NCI-H2029 treated with DMSO at 0.1 percent for 48 hours (cell line): ENCODE results near the gene NTM.
"Not testable (repeated sequence)": the region's sequence is repeated elsewhere in the genome, so short reads cannot be mapped to it uniquely, and the experiment has no call there.

Experiments used
- DNase-seq: peaks from one replicate; lab custom pipeline; 2025; lab: John Stamatoyannopoulos, UW

NTM gene

GRCh38 chr11:131668500-131669400 lies 298.3 kb downstream of the NTM start:
- no peak for DNase-seq

- DNase-seq, result no peak
Observed at GRCh38 chr11:131669401-131669780, 299.0 kb downstream of the NTM start.

DNA sequence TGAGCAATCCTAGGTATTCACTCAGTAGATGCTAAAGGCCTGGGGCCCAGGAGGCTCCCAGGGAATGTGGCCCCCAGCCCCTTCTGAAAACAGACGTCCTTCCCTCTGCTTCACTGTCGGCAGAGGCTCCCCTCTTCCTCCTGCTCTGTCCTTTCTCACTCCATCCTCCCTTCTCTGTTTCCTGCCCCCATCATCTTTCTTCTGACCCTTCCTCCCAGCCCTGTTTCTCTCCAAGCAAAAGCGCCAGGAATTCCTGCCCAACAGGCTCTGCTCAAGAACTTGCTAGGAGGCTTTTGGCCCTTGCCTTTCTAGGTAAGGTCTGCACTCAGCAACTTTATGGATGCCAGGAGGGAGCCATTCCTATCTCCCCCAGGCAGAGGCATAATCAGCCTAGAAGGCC lies 300.5 kb downstream of the NTM start:
- no peak for DNase-seq

DNA sequence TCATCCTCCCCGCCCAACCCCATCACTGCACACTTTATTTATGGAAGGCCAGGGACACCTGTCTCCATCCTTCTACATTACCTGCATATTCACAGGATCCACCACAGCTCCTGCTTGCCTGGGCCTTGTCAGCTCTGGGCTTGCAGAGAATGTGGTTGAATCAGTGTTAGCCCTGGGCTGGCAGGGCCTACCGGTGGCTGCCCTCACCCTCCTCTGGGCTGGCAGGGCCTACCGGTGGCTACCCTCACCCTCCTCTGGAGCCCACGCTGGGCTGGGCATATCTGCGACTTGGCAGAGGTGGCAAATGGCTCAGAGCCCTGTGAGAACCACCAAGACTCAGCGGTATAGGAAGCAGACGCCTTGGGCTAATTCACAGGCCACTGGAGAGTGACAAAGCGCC lies 300.9 kb downstream of the NTM start:
- no peak for DNase-seq

- no peak for DNase-seq
Observed at GRCh38 chr11:131671734-131672133, 301.3 kb downstream of the NTM start.

- no peak for DNase-seq
Observed at GRCh38 chr11:131672191-131672590, 301.8 kb downstream of the NTM start.

DNA sequence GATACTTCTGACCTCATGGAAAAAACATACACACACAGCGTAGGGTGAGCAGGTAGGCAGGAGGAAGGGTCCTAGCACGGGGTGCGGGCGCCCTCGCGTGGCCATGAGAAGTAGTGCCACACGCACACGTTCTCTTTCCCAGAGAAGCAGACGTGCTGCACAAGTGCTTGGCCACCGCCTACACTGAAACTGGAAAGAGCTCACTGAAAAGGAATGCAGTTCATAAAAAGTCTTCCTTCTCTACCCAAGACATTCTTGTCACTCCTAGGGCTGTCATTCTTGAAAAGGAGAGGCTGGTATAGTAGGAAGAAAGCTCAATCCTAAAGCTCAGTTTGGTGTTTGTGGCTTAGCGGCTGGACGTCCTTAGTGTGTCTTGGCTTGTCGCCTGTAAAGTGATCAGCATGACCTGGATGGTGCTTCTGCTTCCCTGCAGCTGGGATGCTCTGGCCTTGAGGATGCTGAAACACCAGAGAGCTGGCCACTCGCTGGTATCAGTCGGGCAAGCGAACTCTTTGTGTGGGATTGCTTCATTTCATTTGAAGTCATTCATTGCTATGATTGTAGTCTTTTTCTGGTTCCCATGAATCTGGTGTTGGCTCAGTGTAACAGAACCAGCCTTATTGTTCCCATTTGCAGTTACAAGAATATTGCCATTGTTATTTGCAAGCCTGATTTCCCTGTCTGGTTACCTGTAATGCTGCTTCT lies 303.8 kb downstream of the NTM start:
- peak; percentile 17 for DNase-seq

DNA sequence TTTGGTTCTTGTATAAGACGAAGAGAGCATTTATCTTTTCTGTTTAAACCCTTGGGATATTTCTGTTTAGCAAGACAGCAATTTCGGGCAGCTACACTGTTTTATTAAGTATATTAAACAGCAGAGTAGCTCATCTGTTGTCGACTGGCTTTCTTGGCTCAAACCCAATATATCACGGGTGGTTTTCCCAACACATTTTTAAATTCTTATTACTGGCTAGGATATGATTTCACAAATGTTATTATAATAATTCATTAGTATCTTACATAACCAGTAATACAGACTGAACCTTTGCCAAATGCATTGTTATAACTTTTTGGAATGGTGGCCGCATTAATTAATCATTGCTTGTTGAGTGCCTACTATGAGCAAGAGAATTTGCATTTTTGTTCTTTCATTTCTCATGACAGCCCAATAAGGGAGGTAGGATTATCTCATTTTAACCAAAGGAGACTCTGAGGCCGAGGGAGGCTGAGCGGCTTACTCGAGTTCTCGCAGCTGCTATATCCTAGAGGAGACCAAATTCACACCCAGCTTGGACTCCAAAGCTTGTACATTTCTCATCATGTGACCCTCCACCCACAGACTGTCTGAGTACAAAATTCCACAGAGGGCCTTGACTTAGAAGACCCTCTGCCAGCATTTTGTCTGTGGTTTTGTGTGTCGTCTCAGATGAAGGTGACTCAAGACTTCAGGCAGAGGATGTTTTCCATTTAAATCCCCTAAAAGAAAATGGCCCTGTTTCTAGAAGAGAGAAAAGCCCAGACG lies 304.9 kb downstream of the NTM start:
- DNase-seq, result no peak

- DNase-seq, result no peak
Observed at GRCh38 chr11:131677828-131678470, 307.5 kb downstream of the NTM start.

GRCh38 chr11:131678658-131679340 lies 308.4 kb downstream of the NTM start:
- DNase-seq, result no peak

DNA sequence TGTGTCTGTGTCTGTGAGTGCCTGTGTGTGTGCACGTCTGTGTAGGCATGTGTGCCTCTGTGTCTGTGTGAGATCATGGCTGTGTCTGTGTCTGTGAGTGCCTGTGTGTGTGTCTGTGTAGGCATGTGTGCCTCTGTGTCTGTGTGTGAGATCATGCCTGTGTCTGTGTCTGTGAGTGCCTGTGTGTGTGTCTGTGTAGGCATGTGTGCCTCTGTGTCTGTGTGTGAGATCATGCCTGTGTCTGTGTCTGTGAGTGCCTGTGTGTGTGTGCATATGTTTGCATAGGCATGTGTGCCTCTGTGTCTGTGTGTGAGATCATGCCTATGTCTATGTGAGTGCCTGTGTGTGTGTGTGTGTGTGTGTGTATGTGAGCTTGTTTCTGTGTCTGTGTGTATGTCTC lies 310.0 kb downstream of the NTM start:
- DNase-seq, result not testable (repeated sequence)

DNA sequence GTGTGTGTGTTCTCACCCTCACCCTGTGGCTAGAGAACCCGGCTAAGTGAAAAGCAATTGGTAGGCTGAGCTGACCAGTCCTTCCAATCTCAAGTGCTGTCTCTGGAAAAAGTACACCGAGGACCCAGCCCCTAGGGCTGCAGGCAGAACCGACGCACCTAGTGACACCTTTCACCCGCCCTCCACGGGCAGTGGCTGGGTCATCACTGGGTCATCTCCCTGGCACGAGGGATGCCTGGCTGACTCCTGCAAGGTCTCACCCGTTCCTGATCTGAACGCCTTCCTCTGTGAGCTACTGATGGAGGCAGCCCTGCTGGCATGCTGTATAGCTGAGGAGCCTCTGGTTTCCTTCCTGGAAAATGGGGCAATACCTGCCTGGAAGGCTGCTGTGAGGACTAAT lies 311.5 kb downstream of the NTM start:
- DNase-seq, result no peak

GRCh38 chr11:131682373-131683015 lies 312.1 kb downstream of the NTM start:
- DNase-seq, result no peak

GRCh38 chr11:131683131-131683530 lies 312.7 kb downstream of the NTM start:
- no peak for DNase-seq

- DNase-seq, result no peak
Observed at GRCh38 chr11:131683666-131684065, 313.3 kb downstream of the NTM start.

- no peak for DNase-seq
Observed at GRCh38 chr11:131684111-131685060, 314.0 kb downstream of the NTM start.

DNA sequence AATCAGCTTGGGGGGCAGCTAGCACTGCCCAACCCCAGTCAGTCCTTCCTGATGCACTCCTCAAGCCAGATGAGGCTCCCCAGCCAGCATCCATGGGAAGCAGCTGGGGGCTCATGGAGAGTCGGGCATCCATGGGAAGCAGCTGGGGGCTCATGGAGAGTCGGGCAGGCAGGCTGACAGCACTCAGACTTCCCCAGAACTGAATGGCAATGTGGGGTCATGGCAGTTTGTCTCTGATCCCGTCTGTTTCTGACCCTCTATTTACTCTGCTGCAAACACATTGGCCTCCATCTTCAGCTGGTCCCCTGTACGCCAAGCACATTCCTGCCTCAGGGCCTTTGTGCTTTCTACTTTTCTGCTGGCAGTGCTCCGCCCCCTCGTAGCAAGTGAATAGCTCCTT lies 314.8 kb downstream of the NTM start:
- DNase-seq, result no peak

- DNase-seq, result no peak
Observed at GRCh38 chr11:131685906-131686305, 315.5 kb downstream of the NTM start.

GRCh38 chr11:131686836-131687235 lies 316.4 kb downstream of the NTM start:
- DNase-seq, result no peak
